Neural progenitor cell (in vitro differentiated cells): ENCODE measurements around the gene PCK1.

Source experiments
- CTCF ChIP-seq: fragments of 200-600 bp; sonication (generic); IDR thresholded peaks from 2 replicates; pipeline ENCODE4 v1.5.1; 2017; ENCODE audit warnings: antibody characterized with exemption, mild to moderate bottlenecking
- EZH2 ChIP-seq: fragments of 200-600 bp; sonication (generic); IDR thresholded peaks from 2 replicates; pipeline ENCODE4 v1.6.1; 2017; ENCODE audit warnings: antibody characterized with exemption, mild to moderate bottlenecking, moderate library complexity
- EZH2phosphoT487 ChIP-seq: fragments of 200-600 bp; sonication (generic); IDR thresholded peaks from 2 replicates; pipeline ENCODE4 v1.6.1; 2017; ENCODE audit warnings: antibody characterized with exemption

- TF ChIP-seq CTCF (no peak), EZH2 (no peak), EZH2phosphoT487 (no peak)
Observed at GRCh38 chr20:57609086-57609841, 48.4 kb downstream of the PCK1 start.
